GM23338 (cell line): ENCODE results near the gene ACO2. TPM values are rescaled to one million over a fixed set of nuclear protein-coding genes. Genes with fewer than 3 reads are reported as not detected.

Experiments
- ATAC-seq: fragments of 200-7000 bp; cut with Tn5 transposase; 3 replicates; pipeline ENCODE4 v1.9.1; 2020
- DNase-seq: peaks from one replicate; pipeline ENCODE4 v3.0.0-alpha.2; 2015; ENCODE audit warnings: low spot score
- H2AFZ ChIP-seq: fragments of 200-600 bp; sonication (generic); 2 replicates; pipeline ENCODE4 v1.8.0; 2016; ENCODE audit warnings: antibody characterized with exemption, mild to moderate bottlenecking, moderate library complexity
- H3F3A ChIP-seq: fragments of 200-600 bp; sonication (generic); replicated peaks from 2 replicates; pipeline ENCODE4 v1.8.0; 2017; ENCODE audit warnings: antibody characterized with exemption, mixed run types, low read depth
- H3K27ac ChIP-seq: fragments of 200-600 bp; sonication (generic); 2 replicates; pipeline ENCODE4 v1.6.1; 2016; ENCODE audit warnings: low read depth
- H3K27me3 ChIP-seq: fragments of 200-600 bp; sonication (generic); 2 replicates; pipeline ENCODE4 v1.8.0; 2016; ENCODE audit warnings: mild to moderate bottlenecking, mixed run types, moderate library complexity; ENCODE audit not compliant: insufficient read depth
- H3K36me3 ChIP-seq: fragments of 200-600 bp; sonication (generic); 2 replicates; pipeline ENCODE4 v1.8.0; 2016; ENCODE audit warnings: mild to moderate bottlenecking; ENCODE audit not compliant: insufficient read depth
- H3K4me1 ChIP-seq: fragments of 200-600 bp; sonication (generic); 2 replicates; pipeline ENCODE4 v1.8.0; 2016; ENCODE audit warnings: mild to moderate bottlenecking, moderate library complexity; ENCODE audit not compliant: insufficient read depth
- H3K4me2 ChIP-seq: fragments of 200-600 bp; sonication (generic); 2 replicates; pipeline ENCODE4 v1.7.1; 2017; ENCODE audit warnings: mixed run types
- H3K4me3 ChIP-seq: fragments of 200-600 bp; sonication (generic); 2 replicates; pipeline ENCODE4 v1.6.1; 2016; ENCODE audit warnings: mixed run types
- H3K79me2 ChIP-seq: fragments of 200-600 bp; sonication (generic); replicated peaks from 2 replicates; pipeline ENCODE4 v1.8.0; 2017; ENCODE audit warnings: mild to moderate bottlenecking; ENCODE audit not compliant: insufficient read depth
- H3K9me2 ChIP-seq: fragments of 200-600 bp; sonication (generic); 2 replicates; pipeline ENCODE4 v1.8.0; 2017; ENCODE audit not compliant: insufficient read depth
- H4K20me1 ChIP-seq: fragments of 200-600 bp; sonication (generic); replicated peaks from 2 replicates; pipeline ENCODE4 v1.8.0; 2017; ENCODE audit warnings: mild to moderate bottlenecking; ENCODE audit not compliant: insufficient read depth
- H3K27ac Mint-ChIP-seq: 2 replicates; pipeline ENCODE4 v1.8.0; 2020; ENCODE audit warnings: inconsistent platforms, mild to moderate bottlenecking, moderate library complexity, mixed read lengths
- H3K27me3 Mint-ChIP-seq: 3 replicates; pipeline ENCODE4 v1.8.0; 2022; ENCODE audit warnings: low read depth, mild to moderate bottlenecking, moderate library complexity, mixed read lengths, inconsistent platforms; ENCODE audit not compliant: insufficient read depth, poor library complexity
- H3K36me3 Mint-ChIP-seq: 3 replicates; pipeline ENCODE4 v1.8.0; 2021; ENCODE audit warnings: low read depth, mild to moderate bottlenecking, inconsistent platforms, moderate library complexity, mixed read lengths
- H3K4me1 Mint-ChIP-seq: 3 replicates; pipeline ENCODE4 v1.8.0; 2020; ENCODE audit warnings: mild to moderate bottlenecking, inconsistent platforms, mixed read lengths
- H3K4me3 Mint-ChIP-seq: 3 replicates; pipeline ENCODE4 v1.8.0; 2021; ENCODE audit warnings: moderate library complexity, mild to moderate bottlenecking, inconsistent platforms, mixed read lengths
- H3K9me3 Mint-ChIP-seq: 3 replicates; pipeline ENCODE4 v1.8.0; 2020; ENCODE audit warnings: moderate library complexity, mild to moderate bottlenecking, inconsistent platforms, mixed read lengths
- EZH2 ChIP-seq: fragments of 200-600 bp; sonication (generic); IDR thresholded peaks from one replicate; pipeline ENCODE4 v1.8.0; 2017; ENCODE audit warnings: antibody characterized with exemption, mild to moderate bottlenecking, low read depth; ENCODE audit not compliant: unreplicated experiment
- JUNB ChIP-seq: IDR thresholded peaks from one replicate; pipeline ENCODE4 v1.6.1; 2016; ENCODE audit warnings: antibody characterized with exemption; ENCODE audit not compliant: unreplicated experiment
- NANOG ChIP-seq: IDR thresholded peaks from 2 replicates; pipeline ENCODE4 v1.6.1; 2016; ENCODE audit warnings: antibody characterized with exemption, borderline replicate concordance
- POLR2AphosphoS5 ChIP-seq: IDR thresholded peaks from 2 replicates; pipeline ENCODE4 v1.6.1; 2016; ENCODE audit warnings: antibody characterized with exemption, low read depth
- ZNF114 ChIP-seq: fragments of 250-450 bp; sonication (Bioruptor Pico); IDR thresholded peaks from 2 replicates; pipeline ENCODE4 v1.5.0; 2020; ENCODE audit warnings: mild to moderate bottlenecking, moderate library complexity
- polyA plus RNA-seq: library from polyadenylated mRNA; unstranded; fragments of >200 nt; fragmentation: Nextera tagmentation; extraction: Ambion mirVana; gene quantifications from 2 replicates; pipeline ENCODE4 v1.2.1, GENCODE V29; 2016
- total RNA-seq: library from RNA; depleted of rRNA; stranded (reverse); fragments of >200 nt; shearing (Covaris generic); gene quantifications from 2 replicates; pipeline ENCODE4 v1.2.3, GENCODE V29; 2014
- TF ChIP-seq, protein P1 (sequence below): IDR thresholded peaks from one replicate; pipeline ENCODE4 v1.6.1; 2018; ENCODE audit warnings: antibody characterized with exemption; ENCODE audit not compliant: unreplicated experiment
- TF ChIP-seq, protein P2 (sequence below): IDR thresholded peaks from 2 replicates; pipeline ENCODE4 v1.6.1; 2016; ENCODE audit warnings: antibody characterized with exemption
- TF ChIP-seq, protein P3 (sequence below), 2 experiments: fragments of 200-600 bp in 1 of 2; sonication (generic) in 1 of 2; conservative IDR thresholded peaks; 2 replicates each; pipeline versions ENCODE4 v1.5.1 to v1.6.1; 2016 to 2017; ENCODE audit warnings: antibody characterized with exemption in 2 of 2, low read depth in 2 of 2, mild to moderate bottlenecking in 2 of 2, moderate library complexity in 1 of 2

Gene ACO2
- total and polyA plus RNA-seq, 2 experiments from 2014 or later: 36.2 to 79.7 TPM

DNA sequence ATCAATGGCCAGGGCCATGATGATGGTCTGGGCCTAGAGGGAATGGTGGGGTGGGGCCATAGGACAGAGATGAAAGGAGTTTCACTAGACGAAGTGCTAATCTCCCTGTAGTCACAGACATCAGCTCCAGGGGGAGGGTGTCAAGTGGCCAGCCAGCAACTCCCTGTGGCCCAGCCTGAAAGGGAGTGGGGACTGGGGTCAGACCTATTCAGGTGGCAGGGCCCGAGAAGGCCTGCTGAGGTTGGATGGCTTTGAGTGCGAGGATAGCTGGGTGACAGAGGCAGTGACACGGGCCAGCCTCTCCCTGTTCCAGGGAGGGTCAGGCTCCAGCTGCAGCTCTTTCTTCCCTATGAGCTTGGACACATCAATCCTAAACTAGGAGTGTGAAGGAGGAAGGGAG is 33.4 kb upstream of the ACO2 start (continued):
- TF ChIP-seq, protein P1, sequence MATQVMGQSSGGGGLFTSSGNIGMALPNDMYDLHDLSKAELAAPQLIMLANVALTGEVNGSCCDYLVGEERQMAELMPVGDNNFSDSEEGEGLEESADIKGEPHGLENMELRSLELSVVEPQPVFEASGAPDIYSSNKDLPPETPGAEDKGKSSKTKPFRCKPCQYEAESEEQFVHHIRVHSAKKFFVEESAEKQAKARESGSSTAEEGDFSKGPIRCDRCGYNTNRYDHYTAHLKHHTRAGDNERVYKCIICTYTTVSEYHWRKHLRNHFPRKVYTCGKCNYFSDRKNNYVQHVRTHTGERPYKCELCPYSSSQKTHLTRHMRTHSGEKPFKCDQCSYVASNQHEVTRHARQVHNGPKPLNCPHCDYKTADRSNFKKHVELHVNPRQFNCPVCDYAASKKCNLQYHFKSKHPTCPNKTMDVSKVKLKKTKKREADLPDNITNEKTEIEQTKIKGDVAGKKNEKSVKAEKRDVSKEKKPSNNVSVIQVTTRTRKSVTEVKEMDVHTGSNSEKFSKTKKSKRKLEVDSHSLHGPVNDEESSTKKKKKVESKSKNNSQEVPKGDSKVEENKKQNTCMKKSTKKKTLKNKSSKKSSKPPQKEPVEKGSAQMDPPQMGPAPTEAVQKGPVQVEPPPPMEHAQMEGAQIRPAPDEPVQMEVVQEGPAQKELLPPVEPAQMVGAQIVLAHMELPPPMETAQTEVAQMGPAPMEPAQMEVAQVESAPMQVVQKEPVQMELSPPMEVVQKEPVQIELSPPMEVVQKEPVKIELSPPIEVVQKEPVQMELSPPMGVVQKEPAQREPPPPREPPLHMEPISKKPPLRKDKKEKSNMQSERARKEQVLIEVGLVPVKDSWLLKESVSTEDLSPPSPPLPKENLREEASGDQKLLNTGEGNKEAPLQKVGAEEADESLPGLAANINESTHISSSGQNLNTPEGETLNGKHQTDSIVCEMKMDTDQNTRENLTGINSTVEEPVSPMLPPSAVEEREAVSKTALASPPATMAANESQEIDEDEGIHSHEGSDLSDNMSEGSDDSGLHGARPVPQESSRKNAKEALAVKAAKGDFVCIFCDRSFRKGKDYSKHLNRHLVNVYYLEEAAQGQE: no peak
- TF ChIP-seq, protein P2, sequence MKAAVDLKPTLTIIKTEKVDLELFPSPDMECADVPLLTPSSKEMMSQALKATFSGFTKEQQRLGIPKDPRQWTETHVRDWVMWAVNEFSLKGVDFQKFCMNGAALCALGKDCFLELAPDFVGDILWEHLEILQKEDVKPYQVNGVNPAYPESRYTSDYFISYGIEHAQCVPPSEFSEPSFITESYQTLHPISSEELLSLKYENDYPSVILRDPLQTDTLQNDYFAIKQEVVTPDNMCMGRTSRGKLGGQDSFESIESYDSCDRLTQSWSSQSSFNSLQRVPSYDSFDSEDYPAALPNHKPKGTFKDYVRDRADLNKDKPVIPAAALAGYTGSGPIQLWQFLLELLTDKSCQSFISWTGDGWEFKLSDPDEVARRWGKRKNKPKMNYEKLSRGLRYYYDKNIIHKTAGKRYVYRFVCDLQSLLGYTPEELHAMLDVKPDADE: no peak

DNA sequence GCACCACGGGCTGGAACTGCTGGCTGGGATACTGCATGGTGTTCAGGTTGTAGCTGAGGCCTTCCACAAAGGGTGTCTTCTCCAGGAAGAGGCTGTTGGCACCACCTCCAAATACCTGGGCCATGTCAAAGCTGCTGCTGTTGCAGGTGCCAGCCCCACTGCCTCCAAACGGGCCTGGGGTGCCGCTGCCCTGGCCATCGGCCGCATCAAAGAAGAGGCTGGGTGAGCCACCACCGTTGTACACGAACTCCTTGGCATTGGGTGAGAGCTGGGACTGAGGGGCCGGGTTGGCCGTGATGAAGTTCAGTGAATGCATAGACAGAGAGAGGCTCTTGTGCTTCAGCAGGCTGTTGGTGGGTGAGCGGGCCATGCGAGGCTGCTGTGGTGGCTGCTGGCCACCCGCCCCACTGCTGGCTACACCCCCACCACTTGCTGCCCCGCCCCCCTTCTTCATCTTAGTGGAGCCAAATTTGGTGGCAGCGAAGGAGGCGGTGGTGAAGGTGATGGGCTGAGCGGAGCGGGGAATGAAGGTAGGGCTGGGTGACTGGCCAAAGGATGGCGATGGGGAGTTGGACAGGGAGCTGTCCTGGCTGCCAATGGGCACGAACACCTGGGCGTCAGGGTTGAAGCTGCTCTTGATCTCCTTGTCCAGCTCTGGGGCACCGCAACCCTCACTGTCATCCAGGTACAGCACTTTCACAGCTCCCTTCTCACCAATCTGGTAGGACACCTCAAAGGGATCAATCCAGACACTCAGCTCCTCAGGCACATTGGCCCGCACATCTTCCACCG is 32.4 kb upstream of the ACO2 start:
- no peak overlapping the region for H2AFZ ChIP-seq
- TF ChIP-seq, protein P3, sequence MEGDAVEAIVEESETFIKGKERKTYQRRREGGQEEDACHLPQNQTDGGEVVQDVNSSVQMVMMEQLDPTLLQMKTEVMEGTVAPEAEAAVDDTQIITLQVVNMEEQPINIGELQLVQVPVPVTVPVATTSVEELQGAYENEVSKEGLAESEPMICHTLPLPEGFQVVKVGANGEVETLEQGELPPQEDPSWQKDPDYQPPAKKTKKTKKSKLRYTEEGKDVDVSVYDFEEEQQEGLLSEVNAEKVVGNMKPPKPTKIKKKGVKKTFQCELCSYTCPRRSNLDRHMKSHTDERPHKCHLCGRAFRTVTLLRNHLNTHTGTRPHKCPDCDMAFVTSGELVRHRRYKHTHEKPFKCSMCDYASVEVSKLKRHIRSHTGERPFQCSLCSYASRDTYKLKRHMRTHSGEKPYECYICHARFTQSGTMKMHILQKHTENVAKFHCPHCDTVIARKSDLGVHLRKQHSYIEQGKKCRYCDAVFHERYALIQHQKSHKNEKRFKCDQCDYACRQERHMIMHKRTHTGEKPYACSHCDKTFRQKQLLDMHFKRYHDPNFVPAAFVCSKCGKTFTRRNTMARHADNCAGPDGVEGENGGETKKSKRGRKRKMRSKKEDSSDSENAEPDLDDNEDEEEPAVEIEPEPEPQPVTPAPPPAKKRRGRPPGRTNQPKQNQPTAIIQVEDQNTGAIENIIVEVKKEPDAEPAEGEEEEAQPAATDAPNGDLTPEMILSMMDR (conservative IDR thresholded peaks at IDR 0.05; ENCODE audit: low read depth in 2 of 2): no peak
- TF ChIP-seq JUNB (no peak), POLR2AphosphoS5 (no peak), ZNF114 (no peak), NANOG (no peak), EZH2 (no peak)
- H3K4me1 ChIP-seq: no peaks in the 10 kb centered on the region
- peaks cover 48% of the 10 kb centered on the region for H4K20me1 ChIP-seq
- H3F3A ChIP-seq: peaks cover 30% of the 10 kb centered on the region; the same call in 1 of the 2 replicates
- Mint-ChIP-seq H3K4me3 (no peak overlapping the region), H3K27ac (no peak overlapping the region), H3K4me1 (no peaks in the 10 kb centered on the region; the same call in 2 of the 3 replicates), H3K36me3 (peaks cover 52% of the 10 kb centered on the region), H3K9me3 (no peaks in the 10 kb centered on the region; the same call in 2 of the 3 replicates), H3K27me3 (no peaks in the 10 kb centered on the region)
- no peaks in the 10 kb centered on the region for H3K27me3 ChIP-seq
- no peak for DNase-seq
- H3K27ac ChIP-seq: no peak overlapping the region
- H3K4me3 ChIP-seq: no peak overlapping the region
- no peak for ATAC-seq
- H3K9me2 ChIP-seq: no peaks in the 10 kb centered on the region
- no peak overlapping the region for H3K4me2 ChIP-seq
- peaks cover 65% of the 10 kb centered on the region for H3K79me2 ChIP-seq
- peaks cover 29% of the 10 kb centered on the region for H3K36me3 ChIP-seq
